ENCODE data around the gene FIBP. TPM values are rescaled to one million over a fixed set of nuclear protein-coding genes. Genes with fewer than 3 reads are reported as not detected.

Gene FIBP
- total and polyA plus RNA-seq, 8 donors = 18.0 to 56.2 (median 25.5) TPM

- 0 to 1% methylated on average over 36 to 59 of the region's 59 CpGs for WGBS, 2 donors
- ATAC-seq = peak; percentile 91 to 95 (median 93)
- H3K36me3 ChIP-seq = no peaks in the 10 kb centered on the region
- intact Hi-C loops (cut with DNase I) = no loop called here
- peak; percentile 99 to 100 (median 100) for DNase-seq
- H3K4me3 ChIP-seq = peak within 1 kb of the TSS; percentile 95 to 98 (median 97)
- H3K27me3 ChIP-seq = no peaks in the 10 kb centered on the region
- H3K27ac ChIP-seq = peak within 1 kb of the TSS; percentile 63 to 85 (median 82)
- TF ChIP-seq, protein P1, sequence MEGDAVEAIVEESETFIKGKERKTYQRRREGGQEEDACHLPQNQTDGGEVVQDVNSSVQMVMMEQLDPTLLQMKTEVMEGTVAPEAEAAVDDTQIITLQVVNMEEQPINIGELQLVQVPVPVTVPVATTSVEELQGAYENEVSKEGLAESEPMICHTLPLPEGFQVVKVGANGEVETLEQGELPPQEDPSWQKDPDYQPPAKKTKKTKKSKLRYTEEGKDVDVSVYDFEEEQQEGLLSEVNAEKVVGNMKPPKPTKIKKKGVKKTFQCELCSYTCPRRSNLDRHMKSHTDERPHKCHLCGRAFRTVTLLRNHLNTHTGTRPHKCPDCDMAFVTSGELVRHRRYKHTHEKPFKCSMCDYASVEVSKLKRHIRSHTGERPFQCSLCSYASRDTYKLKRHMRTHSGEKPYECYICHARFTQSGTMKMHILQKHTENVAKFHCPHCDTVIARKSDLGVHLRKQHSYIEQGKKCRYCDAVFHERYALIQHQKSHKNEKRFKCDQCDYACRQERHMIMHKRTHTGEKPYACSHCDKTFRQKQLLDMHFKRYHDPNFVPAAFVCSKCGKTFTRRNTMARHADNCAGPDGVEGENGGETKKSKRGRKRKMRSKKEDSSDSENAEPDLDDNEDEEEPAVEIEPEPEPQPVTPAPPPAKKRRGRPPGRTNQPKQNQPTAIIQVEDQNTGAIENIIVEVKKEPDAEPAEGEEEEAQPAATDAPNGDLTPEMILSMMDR (IDR thresholded peaks at IDR 0.05) = no peak
- H3K9me3 ChIP-seq = no peaks in the 10 kb centered on the region
- FAIRE-seq = no peak
- peaks cover 0 to 25% (median 12%) of the 10 kb centered on the region in 3 donors for H3K4me1 ChIP-seq
These were observed 30.9 kb upstream of the FIBP start, which contains the start of gene DRAP1 for GRCh38 chr11:65919141-65919572. TSS of gene DRAP1 (plus strand) at chr11:65919426. CDS start at chr11:65919502, 76 bp downstream.

- H3K36me3 ChIP-seq = no peaks in the 10 kb centered on the region
- H3K4me3 ChIP-seq = peak within 1 kb of the TSS; percentile 95 to 98 (median 97)
- intact Hi-C loops (cut with DNase I) = no loop called here
- peak within 1 kb of the TSS; percentile 63 to 85 (median 82) for H3K27ac ChIP-seq
- no peak for ATAC-seq
- peaks cover 0 to 25% (median 12%) of the 10 kb centered on the region in 3 donors for H3K4me1 ChIP-seq
- TF ChIP-seq, protein P1 (IDR thresholded peaks at IDR 0.05) = no peak
- peak in 1 of 6 donors; percentile 59 for DNase-seq
- H3K27me3 ChIP-seq = no peaks in the 10 kb centered on the region
- 3 to 6% methylated on average over 45 to 77 of the region's 77 CpGs for WGBS, 2 donors
- no peak for FAIRE-seq
- no peaks in the 10 kb centered on the region for H3K9me3 ChIP-seq
These were observed 30.2 kb upstream of the FIBP start, which contains the start of gene C11orf68 for GRCh38 chr11:65918211-65919140. TSS of gene C11orf68 (minus strand) at chr11:65919062. CDS start at chr11:65919031, 31 bp downstream.

- Histone ChIP-seq H3K27me3 (no peaks in the 10 kb centered on the region), H3K4me3 (peak overlapping the region; percentile 84 to 97 (median 92)), H3K4me1 (peaks cover 0 to 25% (median 12%) of the 10 kb centered on the region in 3 donors), H3K36me3 (no peaks in the 10 kb centered on the region), H3K27ac (no peak overlapping the region), H3K9me3 (no peaks in the 10 kb centered on the region)
- intact Hi-C loops (cut with DNase I) = no loop called here
- DNase-seq (peak in 3 of 6 donors; percentile 38 to 82 (median 57)), ATAC-seq (no peak), FAIRE-seq (no peak)
- WGBS, 2 donors = 69 to 78% methylated on average over 35 of the region's 35 CpGs
- TF ChIP-seq, protein P1 (IDR thresholded peaks at IDR 0.05) = no peak
These were observed 29.4 kb upstream of the FIBP start for GRCh38 chr11:65917434-65918210.

DNA sequence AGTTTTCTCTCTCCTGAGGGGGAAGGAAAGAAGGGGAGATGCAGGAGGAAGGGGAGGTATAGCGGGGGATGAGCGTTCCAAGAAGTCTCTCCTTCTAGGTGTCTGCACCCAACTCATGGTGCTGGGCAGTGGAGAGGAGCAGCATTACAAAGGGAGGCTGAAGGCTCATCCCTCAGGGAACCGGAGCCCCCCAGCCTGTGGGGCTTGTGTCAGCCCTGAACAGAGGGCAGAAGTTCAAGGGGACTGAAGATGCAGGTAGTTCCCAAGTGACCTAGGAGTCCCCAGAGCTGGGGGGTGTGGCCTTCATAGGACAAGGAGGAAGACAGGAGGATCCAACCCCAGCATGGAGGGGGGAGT lies 28.8 kb upstream of the FIBP start:
- Histone ChIP-seq H3K9me3 (no peaks in the 10 kb centered on the region), H3K27me3 (no peaks in the 10 kb centered on the region), H3K4me3 (no peak overlapping the region), H3K4me1 (peaks cover 0 to 25% (median 12%) of the 10 kb centered on the region in 3 donors), H3K27ac (no peak overlapping the region), H3K36me3 (no peaks in the 10 kb centered on the region)
- TF ChIP-seq, protein P1 (IDR thresholded peaks at IDR 0.05) = no peak
- intact Hi-C loops (cut with DNase I) = no loop called here
- DNase-seq = no peak
- whole genome bisulfite sequencing, 2 donors = 89 to 97% methylated on average over 3 of the region's 3 CpGs
- FAIRE-seq = no peak
- no peak for ATAC-seq
